Smooth muscle cell of the brain vasculature (primary cell): Measurements from ENCODE around the gene PDS5B.
"Not testable (repeated sequence)": the region's sequence is repeated elsewhere in the genome, so short reads cannot be mapped to it uniquely, and the experiment has no call there.

Experiments used
- DNase-seq: peaks from one replicate; pipeline ENCODE4 v3.0.0-alpha.2; 2012; ENCODE audit warnings: low read depth, low spot score

PDS5B gene, protein sequence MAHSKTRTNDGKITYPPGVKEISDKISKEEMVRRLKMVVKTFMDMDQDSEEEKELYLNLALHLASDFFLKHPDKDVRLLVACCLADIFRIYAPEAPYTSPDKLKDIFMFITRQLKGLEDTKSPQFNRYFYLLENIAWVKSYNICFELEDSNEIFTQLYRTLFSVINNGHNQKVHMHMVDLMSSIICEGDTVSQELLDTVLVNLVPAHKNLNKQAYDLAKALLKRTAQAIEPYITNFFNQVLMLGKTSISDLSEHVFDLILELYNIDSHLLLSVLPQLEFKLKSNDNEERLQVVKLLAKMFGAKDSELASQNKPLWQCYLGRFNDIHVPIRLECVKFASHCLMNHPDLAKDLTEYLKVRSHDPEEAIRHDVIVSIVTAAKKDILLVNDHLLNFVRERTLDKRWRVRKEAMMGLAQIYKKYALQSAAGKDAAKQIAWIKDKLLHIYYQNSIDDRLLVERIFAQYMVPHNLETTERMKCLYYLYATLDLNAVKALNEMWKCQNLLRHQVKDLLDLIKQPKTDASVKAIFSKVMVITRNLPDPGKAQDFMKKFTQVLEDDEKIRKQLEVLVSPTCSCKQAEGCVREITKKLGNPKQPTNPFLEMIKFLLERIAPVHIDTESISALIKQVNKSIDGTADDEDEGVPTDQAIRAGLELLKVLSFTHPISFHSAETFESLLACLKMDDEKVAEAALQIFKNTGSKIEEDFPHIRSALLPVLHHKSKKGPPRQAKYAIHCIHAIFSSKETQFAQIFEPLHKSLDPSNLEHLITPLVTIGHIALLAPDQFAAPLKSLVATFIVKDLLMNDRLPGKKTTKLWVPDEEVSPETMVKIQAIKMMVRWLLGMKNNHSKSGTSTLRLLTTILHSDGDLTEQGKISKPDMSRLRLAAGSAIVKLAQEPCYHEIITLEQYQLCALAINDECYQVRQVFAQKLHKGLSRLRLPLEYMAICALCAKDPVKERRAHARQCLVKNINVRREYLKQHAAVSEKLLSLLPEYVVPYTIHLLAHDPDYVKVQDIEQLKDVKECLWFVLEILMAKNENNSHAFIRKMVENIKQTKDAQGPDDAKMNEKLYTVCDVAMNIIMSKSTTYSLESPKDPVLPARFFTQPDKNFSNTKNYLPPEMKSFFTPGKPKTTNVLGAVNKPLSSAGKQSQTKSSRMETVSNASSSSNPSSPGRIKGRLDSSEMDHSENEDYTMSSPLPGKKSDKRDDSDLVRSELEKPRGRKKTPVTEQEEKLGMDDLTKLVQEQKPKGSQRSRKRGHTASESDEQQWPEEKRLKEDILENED (N-terminal part only)

DNA sequence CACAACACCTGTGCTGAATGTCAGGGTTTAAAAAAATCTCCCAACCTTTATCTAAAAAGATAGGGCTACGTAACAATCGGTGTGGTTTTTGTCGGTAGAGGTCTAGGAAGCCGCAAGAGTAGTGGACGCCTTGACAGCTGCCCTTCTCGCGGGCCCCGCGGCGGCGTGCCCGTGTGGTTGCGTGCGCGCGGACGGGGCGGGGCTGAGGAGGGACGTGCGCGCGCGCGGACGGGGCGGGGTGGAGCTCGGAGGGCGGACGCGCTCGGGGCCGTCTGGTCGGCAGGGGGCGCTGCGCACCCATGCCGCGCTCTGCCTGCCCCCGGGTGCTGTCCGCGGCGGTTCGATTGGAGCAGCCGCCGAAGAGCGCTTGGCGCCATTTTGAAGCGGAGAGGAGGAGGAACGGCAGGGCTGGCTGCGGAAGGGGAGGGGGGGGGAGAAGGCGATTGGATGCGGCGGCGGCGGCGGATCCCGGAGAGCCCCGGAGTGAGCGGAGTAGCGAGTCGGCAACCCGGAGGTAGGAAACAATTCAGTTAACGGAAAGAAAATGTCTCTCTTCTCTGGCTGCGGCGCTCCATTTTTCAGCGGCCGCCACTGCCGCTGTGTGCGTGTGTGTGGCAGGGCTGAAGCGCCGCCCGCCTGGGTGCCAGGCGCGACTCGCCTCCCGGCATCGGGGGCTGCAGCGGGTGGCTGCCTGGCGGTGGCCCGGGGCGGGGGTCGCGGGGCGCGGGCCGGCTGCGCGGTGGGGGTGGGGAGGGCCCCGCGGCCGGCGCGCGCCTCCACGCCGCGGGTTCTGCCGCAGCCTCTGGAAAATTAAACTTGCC is at the start of gene PDS5B:
Gene PDS5B (plus strand): TSS at position 373 of the 821 bp plus-strand sequence. CDS start 62,321 bp downstream, outside the sequence.
- peak; percentile 84 for DNase-seq

DNA sequence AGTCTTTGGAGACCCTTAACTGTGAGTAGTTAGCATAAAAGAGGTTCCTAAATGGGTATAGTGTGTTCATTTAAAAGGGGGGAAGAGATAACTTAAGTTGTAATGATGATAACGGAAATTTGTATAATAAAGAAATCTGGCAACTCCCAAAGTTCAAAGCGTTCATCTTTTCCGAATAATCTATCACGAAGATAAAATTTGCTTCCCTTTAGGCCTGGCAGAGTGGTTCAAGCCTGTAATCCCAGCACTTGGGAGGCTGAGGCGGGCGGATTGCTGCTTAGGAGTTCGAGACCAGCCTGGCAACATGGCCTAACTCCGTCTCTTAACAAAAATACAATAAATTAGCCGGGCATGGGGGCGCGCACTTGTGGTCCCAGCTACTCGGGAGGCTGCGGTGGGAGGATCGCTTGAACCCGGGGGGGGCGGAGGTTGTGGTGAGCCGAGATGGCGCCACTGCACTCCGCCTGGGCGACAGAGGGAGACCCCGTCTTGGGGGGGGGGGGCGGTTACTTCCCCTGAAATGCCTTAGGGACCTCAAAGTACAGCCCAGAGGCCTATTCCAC is 48.6 kb upstream of the PDS5B start:
- no peak for DNase-seq

DNA sequence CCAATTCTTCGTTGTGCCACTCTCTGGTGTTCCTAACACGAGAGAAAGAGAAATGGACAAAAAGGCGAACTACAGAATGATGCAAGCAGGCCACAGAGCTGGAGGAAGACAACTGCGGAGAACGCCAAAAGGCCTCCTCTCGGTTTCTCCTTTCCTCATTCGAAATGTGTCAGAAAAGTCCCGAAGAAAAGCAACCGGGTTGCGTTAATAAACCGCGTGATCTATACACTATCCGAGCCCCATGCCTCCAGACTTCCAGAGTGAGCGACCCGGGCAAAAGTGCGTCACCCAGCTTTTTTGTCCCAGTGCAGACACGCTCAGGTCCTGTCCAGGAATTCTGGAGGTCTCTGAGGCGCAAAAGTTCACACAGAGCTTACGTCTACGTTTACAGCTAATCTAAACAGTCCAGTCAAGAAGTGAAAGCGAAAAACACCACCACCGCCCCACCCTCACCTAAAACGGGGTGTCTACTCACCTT is 48.1 kb upstream of the PDS5B start:
- peak; percentile 12 for DNase-seq

DNA sequence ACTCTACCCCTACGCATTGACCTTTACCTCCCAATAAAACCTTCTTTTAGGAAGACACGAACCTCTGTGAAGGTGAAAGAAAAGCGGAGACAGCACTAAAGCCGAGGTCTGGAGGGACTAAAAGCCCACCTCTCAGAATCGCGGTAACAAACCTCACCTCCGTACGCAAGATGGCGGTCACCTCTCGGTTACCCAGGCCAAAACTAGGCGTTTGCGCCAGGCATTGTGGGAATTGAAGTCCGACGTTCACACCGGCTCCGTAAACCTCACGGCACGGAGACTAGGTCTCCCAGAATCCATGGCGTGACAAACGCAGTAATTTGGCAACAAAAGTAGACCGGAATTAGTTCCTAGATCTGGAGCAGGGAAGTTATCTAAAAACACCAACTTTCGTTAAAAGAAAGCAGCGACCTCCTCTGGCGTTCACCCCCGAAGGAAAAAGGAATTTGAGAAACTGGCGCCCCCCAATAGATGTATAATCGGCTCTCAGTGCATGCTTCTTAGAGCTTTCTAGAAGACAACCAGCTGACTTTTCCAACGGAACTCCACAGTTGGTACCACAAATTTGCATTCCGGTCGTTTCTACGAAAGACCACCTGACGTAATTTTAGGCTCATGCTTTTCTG is 47.5 kb upstream of the PDS5B start, which contains the start of gene N4BP2L2:
Gene N4BP2L2 (minus strand): TSS at position 175 of the 626 bp plus-strand sequence. CDS start 1,768 bp downstream, outside the sequence.
- DNase-seq, result peak; percentile 93

DNA sequence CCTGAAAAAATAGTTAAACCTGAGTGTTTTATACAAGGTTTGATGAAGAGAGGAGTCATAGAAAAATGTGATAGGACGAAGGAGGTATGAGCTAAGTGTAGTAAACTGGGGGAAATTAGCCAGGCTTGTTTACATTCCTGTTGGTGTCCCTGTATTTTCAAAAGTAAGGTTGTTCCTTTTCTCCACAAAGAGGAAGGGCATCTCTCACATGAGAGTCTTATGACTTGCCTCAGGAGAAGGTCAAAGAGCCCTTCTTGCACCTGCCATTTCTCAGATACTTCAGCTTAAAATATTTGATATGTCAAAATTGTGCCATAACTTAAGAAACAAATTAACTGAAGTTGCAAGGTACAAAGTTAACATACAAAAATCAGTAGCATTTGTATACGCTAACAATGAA is 44.0 kb upstream of the PDS5B start:
- no peak for DNase-seq

DNA sequence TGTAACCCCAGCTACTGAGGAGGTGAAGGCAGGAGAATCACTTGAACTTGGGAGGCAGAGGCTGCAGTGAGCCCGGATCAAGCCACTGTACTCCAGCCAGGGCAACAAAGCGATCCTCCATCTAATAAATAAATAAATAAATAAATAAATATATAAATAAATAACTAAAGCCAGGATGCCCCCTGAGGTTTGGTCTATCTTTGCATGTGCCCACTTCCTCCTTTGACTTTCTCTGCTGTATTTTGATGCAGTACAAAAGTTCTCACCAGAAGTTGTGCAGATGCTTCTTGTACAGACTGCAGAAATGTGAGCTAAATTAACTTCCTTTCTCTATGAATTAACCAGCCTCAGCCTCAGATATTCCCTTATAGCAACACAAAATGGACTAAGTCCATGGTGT is 41.2 kb upstream of the PDS5B start:
- DNase-seq, result no peak

DNA sequence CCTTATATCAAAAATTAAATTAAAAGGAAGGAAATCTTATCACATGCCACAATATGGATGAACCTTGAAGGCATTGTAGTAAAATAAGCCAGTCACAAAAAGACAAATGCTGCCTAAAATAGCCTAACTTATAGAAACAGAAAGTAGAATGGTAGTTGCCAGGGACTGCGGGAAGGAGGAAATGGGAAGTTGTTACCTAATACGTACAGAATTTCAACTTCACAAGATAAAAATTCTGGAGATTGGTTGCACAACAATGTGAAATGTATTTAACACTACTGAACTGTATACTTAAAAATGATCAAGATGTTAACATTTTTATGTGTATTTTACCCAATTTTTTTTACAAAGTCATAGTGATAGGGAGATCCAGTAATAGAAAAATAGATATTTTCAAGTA is 37.4 kb upstream of the PDS5B start:
- DNase-seq, result no peak

DNA sequence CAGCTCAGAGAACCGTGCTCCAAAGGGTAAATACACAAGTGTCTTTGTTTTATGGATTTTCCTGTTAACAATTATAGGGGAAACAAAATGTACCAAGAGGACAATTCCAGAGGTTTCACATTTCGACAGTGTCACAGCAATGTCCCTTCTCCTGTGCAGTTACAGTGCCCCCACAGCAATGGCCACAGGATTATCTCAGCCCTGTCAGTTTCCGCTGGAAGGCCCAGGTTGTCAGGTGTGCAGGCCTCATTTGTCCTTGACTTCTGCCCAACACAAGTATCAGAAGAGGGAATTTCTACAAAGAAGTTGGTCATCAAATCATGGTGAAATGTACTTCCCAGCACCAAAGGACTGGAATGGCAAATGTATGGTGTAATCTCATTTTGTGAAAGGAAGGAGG is 36.5 kb upstream of the PDS5B start:
- DNase-seq, result no peak

DNA sequence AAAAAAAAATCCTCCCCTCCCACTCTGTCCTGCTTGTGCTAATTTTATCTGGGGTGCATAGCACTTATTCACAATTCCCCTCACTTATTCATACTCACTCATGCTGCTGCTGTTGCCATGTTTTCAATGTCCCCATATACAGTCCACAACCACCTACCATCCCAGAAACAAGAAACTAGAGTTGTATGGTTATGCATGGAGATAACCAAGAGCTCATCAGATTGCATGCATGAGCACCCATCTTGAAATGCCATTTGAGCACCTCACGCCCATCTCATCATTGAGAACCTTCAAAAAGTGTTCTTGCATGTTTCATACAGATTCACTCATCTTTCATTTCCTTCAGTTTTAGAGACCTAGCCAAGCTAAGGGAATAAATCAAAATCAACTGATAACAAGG is 32.5 kb upstream of the PDS5B start:
- no peak for DNase-seq

DNA sequence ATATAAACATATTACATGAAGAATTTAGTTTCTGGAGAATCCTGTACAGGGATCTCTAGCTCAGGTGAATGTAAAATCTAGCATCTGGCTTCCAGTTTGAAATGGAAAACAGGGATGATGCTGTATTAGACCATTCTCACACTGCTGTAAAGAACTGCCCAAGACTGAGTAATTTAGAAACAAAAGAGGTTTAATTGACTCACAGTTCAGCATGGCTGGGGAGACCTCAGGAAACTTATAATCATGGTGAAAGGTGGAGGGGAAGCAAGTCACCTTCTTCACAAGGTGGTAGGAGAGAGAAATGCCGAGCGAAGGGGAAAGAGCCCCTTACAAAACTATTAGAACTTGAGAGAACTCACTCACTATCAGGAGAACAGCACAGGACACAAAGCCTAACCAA is 30.6 kb upstream of the PDS5B start:
- DNase-seq, result no peak

DNA sequence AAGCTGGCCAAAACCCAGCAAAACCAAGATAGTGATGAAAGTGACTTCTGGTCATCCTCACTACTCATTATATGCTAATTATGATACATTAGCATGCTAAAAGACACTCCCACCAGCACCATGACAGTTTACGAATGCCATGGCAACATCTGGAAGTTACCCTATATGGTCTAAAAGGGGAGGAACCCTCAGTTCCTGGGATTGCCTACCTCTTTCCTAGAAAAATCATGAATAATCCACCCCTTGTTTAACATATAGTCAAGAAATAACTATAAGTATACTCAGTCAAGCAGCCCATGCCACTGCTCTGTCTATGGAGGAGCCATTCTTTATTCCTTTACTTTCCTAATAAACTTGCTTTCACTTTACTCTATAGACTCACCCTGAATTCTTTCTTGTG is 25.4 kb upstream of the PDS5B start:
- not testable (repeated sequence) for DNase-seq

DNA sequence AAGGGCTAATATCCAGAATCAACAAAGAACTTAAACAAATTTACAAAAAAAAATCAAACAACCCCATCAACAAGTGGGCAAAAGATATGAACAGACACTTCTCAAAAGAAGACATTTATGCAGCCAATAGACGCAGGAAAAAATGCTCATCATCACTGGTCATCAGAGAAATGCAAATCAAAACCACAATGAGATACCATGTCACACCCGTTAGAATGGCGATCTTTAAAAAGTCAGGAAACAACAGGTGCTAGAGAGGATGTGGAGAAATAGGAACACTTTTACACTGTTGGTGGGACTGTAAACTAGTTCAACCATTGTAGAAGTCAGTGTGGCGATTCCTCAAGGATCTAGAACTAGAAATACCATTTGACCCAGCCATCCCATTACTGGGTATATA is 10.6 kb upstream of the PDS5B start:
- DNase-seq, result not testable (repeated sequence)

DNA sequence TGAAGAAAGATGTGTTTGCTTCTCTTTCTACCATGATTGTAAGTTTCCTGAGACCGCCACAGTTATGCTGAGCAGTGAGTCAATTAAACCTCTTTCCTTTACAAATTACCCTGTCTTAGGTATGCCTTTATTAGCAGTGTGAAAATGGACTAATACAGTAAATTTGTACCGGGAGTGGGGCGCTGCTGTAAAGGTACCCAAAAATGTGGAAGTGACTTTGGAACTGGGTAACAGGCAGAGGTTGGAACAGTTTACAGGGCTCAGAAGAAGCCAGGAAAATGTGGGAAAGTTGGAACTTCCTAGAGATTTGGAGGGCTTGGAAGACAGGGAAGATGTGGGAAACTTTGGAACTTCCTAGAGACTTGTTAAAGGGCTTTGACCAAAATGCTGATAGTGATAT is 9.2 kb upstream of the PDS5B start:
- DNase-seq, result no peak

DNA sequence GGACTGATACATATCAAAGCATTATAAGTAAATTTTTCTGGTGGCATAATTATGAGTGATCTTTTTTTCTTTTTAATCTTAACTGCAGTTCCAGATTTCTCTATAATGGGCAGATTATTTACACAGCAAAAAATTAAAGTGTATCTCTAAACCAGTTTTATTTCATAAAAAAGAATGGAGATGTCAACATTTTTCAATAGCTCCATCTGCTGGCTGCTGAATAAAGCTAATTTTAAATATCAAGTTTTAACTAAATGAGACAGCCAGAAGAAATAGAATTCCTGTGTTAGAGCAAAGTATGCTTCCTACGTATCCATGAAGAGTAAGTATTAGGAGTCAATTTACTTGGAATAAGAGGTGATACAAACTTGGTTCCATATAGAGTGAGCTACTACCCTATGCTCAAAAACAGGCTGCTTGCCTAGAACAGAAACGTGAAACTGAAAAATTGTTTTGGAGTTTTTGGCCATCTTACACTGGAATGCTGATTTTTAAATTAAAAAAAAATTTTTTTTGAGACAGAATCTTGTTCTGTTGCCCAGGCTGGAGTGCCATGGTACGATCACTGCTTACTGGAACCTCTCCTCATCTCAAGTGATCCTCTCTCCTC is 5.0 kb upstream of the PDS5B start:
- DNase-seq, result no peak

DNA sequence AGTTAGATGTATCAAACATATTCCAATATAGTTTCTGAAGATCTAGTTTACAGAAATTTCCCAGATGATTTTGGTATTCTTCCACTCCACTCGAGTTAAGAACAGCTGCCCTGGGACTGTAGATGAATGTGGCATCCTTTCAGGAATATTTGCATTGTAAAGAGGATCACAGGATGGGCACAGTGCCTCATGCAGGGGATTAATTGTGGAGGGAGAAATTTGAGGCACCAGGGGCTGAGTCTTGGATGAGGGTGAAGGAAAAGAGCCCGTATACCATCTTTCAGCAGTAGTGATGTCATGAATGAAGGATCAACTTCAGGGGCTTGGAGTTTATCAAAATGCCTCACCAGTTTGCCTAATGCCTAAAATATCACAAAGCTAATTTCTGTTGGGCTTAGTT is 4.0 kb upstream of the PDS5B start:
- DNase-seq, result no peak

DNA sequence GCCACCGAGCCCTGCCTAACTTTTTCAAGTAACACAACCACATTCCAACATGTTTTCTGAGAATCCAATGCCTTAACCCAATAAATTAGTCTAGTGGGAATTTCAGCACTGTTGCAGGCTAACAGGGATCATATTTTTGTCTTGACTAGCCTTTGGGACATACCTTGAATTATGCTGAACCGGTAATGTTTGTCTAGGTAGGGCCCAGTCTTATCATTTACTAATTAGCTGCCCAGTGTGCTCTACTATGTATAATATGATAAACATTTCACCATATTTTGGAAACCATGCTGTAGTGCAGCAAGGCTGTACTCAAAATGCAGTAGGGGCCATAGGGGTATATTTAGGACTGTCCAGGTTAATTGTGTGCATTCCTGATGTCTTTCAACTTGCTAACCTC is 3.3 kb upstream of the PDS5B start:
- no peak for DNase-seq

DNA sequence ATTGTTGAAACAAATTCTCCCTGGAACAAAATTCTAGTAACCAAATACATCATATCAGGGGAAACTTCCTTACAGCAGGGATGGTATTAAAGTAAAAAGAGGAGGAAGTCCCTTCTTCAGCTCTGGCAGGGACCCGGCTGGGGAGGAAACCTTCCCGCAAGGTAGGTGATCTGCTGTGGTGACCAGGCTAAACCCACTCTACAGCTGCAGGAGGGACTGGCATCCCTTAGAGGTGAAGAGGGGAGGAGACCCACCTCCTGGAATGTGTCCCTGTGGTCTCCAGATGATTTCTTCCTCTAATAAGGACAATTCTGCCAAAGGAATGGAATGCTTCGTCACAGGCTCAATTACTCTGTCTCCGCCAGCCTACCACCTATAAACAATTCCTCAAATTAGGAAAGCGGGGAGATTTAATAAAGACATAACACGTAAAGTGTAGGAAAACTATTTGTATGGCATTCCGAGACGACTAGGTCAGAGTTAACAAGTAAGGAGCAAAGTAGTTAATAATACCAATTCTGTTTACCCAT is 637 bp upstream of the PDS5B start:
- no peak for DNase-seq

DNA sequence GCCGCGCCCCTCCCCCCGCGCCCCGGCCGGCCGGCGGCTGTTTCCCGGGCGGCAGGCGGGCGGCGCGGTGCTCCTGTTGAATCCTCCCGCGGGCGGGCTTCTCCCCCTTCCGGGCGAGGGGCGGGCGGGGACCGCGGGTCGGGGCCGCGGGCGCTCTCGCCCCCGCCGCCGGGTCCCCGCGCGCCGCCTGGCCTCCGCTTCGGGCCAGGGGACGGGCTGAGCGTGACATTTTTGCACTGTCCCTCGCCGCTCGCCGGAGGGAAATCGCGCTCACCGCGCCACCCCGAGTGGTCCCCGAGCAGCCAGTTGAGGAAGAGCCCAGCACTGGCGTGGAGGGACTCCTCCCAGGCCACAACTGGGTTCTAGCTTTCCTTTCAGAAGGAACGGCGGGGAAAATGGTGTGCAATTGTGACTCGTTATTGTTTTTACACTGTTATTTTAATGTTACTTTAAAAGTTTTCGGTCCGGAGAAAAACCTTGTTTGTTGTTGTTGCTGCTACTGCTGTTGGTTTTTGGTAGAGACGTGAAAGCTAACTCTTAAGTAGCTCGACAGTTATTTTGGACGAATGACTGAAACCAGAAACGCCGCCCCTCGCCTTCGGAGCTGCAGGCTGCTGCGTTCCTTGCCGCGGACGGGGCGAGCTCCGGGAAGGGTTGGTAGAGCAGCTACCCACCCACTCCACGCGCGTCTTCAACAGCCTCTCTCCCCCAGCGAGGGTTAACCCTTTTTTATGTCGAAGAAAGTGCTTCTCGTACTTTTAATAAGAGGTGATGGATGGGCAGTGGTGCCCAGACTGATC is 959 bp downstream of the PDS5B start:
- DNase-seq, result no peak

DNA sequence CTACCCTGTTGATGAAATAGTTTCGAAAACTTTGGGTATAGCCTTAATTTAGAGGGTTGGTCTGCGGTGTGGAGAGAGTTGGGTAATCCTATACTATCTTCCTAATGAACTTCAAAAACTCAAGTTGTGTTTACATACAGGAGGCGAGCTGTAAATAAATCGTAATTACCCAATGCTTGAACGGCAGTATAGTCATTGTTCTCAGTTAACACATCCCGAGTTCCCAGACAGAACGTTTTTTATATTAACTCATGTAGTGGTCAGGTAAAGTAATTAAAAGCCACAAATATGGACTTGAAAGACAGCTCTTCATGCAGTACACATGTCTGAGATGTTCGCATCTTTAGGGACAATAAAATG is 1.5 kb downstream of the PDS5B start:
- DNase-seq, result no peak
